Activated CD4-positive, alpha-beta memory T cell treated with anti-CD3 and anti-CD28 coated beads, Interleukin-2, amount 10 ng/mL, durations not matched to agents 7 days and 5 days (primary cell): ENCODE measurements around the gene ABTB2. TPM values are rescaled to one million over a fixed set of nuclear protein-coding genes. Genes with fewer than 3 reads are reported as not detected.

Source experiments
- CTCF ChIA-PET: fragments of 350-600 bp; sonication (Branson Sonifier 250); formaldehyde crosslinking; loops from one replicate; lab custom pipeline; 2021; ENCODE audit warnings: antibody characterized with exemption, inconsistent platforms; lab: Charles Lee
- POLR2A ChIA-PET: fragments of 350-600 bp; sonication (Branson Sonifier 250); formaldehyde crosslinking; loops from one replicate; lab custom pipeline; 2021; ENCODE audit warnings: antibody characterized with exemption; lab: Charles Lee
- DNase-seq: peaks from one replicate; pipeline ENCODE4 v3.0.0-alpha.2; 2020
- H3K27ac Mint-ChIP-seq: one replicate; pipeline ENCODE4 v1.8.0; 2021; ENCODE audit warnings: mild to moderate bottlenecking, mixed read lengths
- H3K27me3 Mint-ChIP-seq: one replicate; pipeline ENCODE4 v1.8.0; 2021; ENCODE audit warnings: mixed read lengths
- H3K36me3 Mint-ChIP-seq: one replicate; pipeline ENCODE4 v1.8.0; 2021; ENCODE audit warnings: low read depth, mixed read lengths
- H3K4me1 Mint-ChIP-seq: one replicate; pipeline ENCODE4 v1.8.0; 2021; ENCODE audit warnings: mixed read lengths
- H3K4me3 Mint-ChIP-seq: one replicate; pipeline ENCODE4 v1.8.0; 2021; ENCODE audit warnings: mild to moderate bottlenecking, mixed read lengths
- H3K9me3 Mint-ChIP-seq: one replicate; pipeline ENCODE4 v1.8.0; 2021; ENCODE audit warnings: mixed read lengths
- total RNA-seq, 2 experiments: library from RNA; stranded (reverse); gene quantifications; one replicate each; pipeline ENCODE4 v1.2.3, GENCODE V29; 2021

Gene ABTB2
- total RNA-seq, 2 experiments from 2014 or later, result 2.3 to 2.7 TPM

DNA sequence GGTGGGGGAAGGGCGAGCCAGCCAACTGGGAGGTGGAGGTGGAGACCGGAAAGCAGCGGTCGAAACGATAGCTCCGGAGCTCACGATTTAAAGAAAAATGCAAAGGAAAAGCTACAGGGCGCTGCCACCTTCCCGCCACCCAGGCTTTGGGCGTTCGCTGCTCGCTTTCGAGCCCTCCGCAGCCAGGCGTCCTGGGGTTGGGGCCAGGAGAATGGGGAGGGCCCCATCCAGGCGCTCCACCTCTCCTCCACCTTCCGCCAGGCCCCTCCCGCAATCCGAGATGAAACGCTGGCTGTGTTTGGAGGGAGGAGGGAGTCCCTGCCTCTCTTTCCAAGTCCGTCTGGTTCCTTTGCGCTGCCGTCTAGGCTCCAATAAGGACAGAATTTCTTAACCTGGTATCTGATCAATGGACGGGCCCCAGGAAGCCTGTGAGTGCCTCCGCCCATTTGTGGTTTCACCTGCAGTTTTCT, 483 bp upstream of the ABTB2 start:
- ChIA-PET CTCF (interaction anchor here (0.9 to 6.3 kb wide), 22 partner anchors 13 to 551 kb away, joined by 3 to 129 read pairs (median 4); partner anchors contain the start of gene CAT), POLR2A (interaction anchor here (0.9 to 4.3 kb wide), 18 partner anchors 20 to 304 kb away, joined by 3 to 33 read pairs (median 6); partner anchors contain the start of genes CAT and NAT10)
- H3K4me3 Mint-ChIP-seq, result peak overlapping the region; percentile 74
- H3K36me3 Mint-ChIP-seq, result no peaks in the 10 kb centered on the region
- H3K27me3 Mint-ChIP-seq, result peaks cover 48% of the 10 kb centered on the region
- no peaks in the 10 kb centered on the region for H3K9me3 Mint-ChIP-seq
- peaks cover 27% of the 10 kb centered on the region for H3K4me1 Mint-ChIP-seq
- no peak for DNase-seq
- H3K27ac Mint-ChIP-seq, result peak overlapping the region; percentile 74

DNA sequence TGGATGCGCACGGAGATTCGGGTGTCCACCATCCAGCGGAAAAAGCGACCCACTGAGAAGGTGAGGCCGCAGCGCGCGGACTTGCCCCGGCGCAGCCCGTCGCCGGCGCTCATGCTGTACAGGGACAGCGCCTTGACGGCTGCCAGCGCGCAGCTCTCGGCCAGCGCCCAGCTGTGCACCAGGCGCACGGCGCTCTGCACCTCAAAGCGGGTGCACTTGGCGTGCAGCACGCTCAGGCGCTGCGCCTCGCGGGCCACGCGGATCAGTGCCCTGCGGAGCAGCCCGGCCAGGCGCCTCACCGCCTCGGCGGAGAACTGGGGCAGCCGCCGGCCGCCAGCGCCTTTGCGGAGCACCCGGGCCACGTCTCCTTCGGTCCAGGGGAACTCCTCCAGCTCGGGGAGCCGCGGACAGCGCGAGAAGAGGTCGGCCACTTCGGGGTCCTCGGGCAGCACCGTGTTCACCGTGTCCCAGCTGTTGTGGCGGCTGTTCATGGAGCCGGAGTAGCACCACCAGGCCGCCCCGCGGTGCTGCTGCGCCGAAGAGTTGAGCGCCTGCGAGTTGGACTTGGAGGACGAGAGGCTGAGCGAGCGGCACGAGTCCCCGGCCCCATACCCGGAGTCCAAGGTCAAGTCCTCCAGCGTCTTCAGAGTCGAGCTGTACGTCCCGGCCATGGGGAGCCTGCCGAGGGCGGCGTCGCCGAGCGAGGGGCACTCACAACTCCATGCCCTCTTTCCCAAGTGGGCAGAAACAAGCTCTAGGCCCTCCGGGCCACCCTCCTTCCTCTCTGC, 703 bp downstream of the ABTB2 start:
- ChIA-PET CTCF (interaction anchor here (0.9 to 6.3 kb wide), 25 partner anchors 9 to 550 kb away, joined by 3 to 129 read pairs (median 3); partner anchors contain the start of genes CAT and NAT10), POLR2A (interaction anchor here (0.9 to 4.3 kb wide), 22 partner anchors 12 to 306 kb away, joined by 3 to 33 read pairs (median 5); partner anchors contain the start of genes CAPRIN1, CAT and NAT10)
- peak; percentile 56 for DNase-seq
- Mint-ChIP-seq H3K27ac (no peak overlapping the region), H3K27me3 (peaks cover 42% of the 10 kb centered on the region), H3K4me3 (peak overlapping the region; percentile 63), H3K36me3 (no peaks in the 10 kb centered on the region), H3K4me1 (peaks cover 29% of the 10 kb centered on the region), H3K9me3 (no peaks in the 10 kb centered on the region)

DNA sequence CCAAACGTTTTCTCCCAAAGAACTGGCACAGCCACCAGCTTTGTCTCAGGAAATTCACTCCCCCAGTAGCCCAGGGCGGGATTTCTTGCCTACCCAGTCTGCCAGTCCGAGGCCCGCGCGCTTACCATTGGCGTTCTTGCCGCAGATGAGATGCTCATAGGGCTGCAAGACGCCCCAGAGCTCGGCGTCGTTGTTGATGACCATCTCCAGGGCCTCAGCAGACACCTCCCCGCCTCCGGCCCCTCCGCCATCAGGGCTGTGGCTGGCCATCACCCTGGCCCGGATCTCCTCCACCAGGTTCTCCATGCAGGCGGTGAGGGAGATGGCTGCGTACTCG, 1.3 kb downstream of the ABTB2 start:
- ChIA-PET POLR2A (interaction anchor here (0.9 to 4.3 kb wide), 14 partner anchors 11 to 305 kb away, joined by 3 to 33 read pairs (median 6); partner anchors contain the start of genes CAPRIN1 and NAT10), CTCF (interaction anchor here (1.2 to 6.3 kb wide), 6 partner anchors 9 to 203 kb away, joined by 3 to 129 read pairs (median 6); no protein-coding TSS in a partner anchor)
- no peaks in the 10 kb centered on the region for H3K9me3 Mint-ChIP-seq
- peak; percentile 18 for DNase-seq
- peaks cover 42% of the 10 kb centered on the region for H3K27me3 Mint-ChIP-seq
- H3K27ac Mint-ChIP-seq, result no peak overlapping the region
- peaks cover 29% of the 10 kb centered on the region for H3K4me1 Mint-ChIP-seq
- H3K36me3 Mint-ChIP-seq, result no peaks in the 10 kb centered on the region
- peak overlapping the region; percentile 63 for H3K4me3 Mint-ChIP-seq

DNA sequence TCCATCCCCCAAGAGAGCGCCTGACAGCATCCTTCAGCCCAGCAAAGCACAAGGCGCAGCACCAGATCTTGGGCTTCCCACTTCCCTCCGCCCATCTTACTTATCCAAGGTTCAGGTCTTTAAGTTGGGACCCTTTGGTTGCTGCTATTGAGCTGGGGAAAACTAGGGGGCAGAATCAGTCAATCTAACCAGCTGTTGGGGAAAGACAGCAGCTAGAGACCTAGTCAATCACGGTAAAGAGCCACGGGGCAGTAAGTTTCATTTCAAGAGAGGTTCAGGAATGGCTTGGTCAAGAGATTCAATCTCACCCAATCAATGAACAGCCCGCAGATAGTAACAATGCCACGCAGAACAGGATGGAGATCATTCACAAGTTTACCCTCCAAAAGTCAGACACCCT, 1.7 kb downstream of the ABTB2 start:
- DNase-seq, result no peak
- Mint-ChIP-seq H3K9me3 (no peaks in the 10 kb centered on the region), H3K4me3 (peak overlapping the region; percentile 63), H3K27ac (no peak overlapping the region), H3K27me3 (peaks cover 40% of the 10 kb centered on the region), H3K4me1 (peaks cover 29% of the 10 kb centered on the region), H3K36me3 (no peaks in the 10 kb centered on the region)
- ChIA-PET CTCF (interaction anchor here (1.9 to 6.3 kb wide), 2 partner anchors 8 to 184 kb away, joined by 4 to 129 read pairs; no protein-coding TSS in a partner anchor), POLR2A (interaction anchor here (1.0 to 4.3 kb wide), 8 partner anchors 11 to 305 kb away, joined by 3 to 33 read pairs (median 8); partner anchors contain the start of genes CAPRIN1 and NAT10)

DNA sequence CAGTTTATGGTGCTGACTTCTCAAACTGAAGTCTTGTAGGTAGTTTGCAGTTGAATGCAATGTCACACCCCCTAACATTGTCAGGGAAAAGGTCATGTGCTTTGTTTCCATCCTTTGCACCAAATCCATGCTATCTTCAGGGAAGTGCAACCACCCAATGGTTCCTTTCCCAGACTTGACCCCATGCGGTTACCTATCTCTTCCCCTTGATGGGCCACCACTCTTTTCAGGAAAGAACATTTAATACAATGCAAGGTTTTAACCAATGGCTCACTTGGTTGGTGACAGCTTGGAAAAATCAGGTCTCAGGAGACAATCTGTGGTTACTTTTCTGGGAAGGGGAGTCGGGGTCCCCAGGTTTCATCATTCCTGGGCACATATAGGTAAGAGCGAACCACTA, 2.1 kb downstream of the ABTB2 start:
- Mint-ChIP-seq H3K27me3 (peaks cover 36% of the 10 kb centered on the region), H3K9me3 (no peaks in the 10 kb centered on the region), H3K4me1 (peaks cover 29% of the 10 kb centered on the region), H3K4me3 (peak overlapping the region; percentile 63), H3K36me3 (no peaks in the 10 kb centered on the region), H3K27ac (no peak overlapping the region)
- ChIA-PET CTCF (interaction anchor here (6.3 kb wide), 1 partner anchor 183 kb away, joined by 129 read pairs; no protein-coding TSS in a partner anchor), POLR2A (interaction anchor here (1.0 to 4.3 kb wide), 5 partner anchors 11 to 305 kb away, joined by 3 to 33 read pairs (median 9); partner anchors contain the start of genes CAPRIN1 and NAT10)
- DNase-seq, result no peak

DNA sequence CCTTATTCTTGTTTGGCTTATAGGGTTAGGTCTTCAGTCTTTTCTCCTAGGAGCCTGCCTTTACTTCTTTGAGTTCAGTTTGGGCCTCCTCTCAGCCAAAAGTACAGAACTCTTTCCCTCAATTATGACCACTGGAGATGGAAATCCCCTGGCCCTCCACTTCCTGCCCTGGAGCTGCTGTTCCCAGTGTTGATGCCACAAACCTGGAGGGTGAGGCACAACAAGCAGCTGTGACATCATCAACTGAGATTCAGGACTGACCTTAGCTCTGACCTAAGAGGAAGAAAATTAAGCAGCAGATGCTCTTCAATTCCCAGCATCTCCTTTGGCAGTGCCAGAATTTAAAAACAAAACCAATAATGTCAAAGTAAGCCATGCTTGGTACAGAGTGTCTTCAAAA, 3.0 kb downstream of the ABTB2 start:
- peaks cover 29% of the 10 kb centered on the region for H3K4me1 Mint-ChIP-seq
- H3K36me3 Mint-ChIP-seq, result no peaks in the 10 kb centered on the region
- ChIA-PET CTCF (interaction anchor here (1.3 to 6.3 kb wide), 2 partner anchors 13 to 182 kb away, joined by 3 to 129 read pairs; no protein-coding TSS in a partner anchor), POLR2A (interaction anchor here (0.8 to 4.3 kb wide), 3 partner anchors 23 to 181 kb away, joined by 3 to 33 read pairs (median 5); no protein-coding TSS in a partner anchor)
- no peak overlapping the region for H3K4me3 Mint-ChIP-seq
- H3K27me3 Mint-ChIP-seq, result peaks cover 29% of the 10 kb centered on the region
- no peak for DNase-seq
- H3K27ac Mint-ChIP-seq, result no peak overlapping the region
- H3K9me3 Mint-ChIP-seq, result no peaks in the 10 kb centered on the region

DNA sequence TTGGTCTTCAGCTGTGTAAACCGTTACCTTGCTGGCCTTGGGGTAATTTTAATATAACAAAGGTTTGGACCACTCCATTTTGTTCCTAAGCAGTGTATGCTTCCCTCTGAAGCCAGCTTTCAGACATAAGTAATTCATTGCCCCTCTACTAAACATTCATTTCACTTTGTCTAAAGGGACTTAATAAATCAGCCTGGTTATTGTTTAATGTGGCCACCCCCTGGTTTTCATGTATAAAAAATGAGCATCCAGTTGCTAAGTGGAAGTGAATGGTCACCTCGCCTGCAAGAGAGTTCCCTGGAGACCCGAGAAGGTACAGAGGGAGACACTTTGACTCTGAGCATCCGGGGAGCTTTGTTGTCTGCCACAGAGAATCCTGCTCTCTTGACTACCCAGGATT, 3.9 kb downstream of the ABTB2 start:
- no peak for DNase-seq
- H3K4me3 Mint-ChIP-seq, result no peak overlapping the region
- H3K27ac Mint-ChIP-seq, result no peak overlapping the region
- POLR2A ChIA-PET, result interaction anchor here (1.6 kb wide), 1 partner anchor 180 kb away, joined by 5 read pairs; no protein-coding TSS in a partner anchor
- peaks cover 25% of the 10 kb centered on the region for H3K27me3 Mint-ChIP-seq
- CTCF ChIA-PET, result interaction anchor here (1.3 to 6.3 kb wide), 2 partner anchors 12 to 181 kb away, joined by 3 to 129 read pairs; no protein-coding TSS in a partner anchor
- H3K36me3 Mint-ChIP-seq, result no peaks in the 10 kb centered on the region
- H3K9me3 Mint-ChIP-seq, result no peaks in the 10 kb centered on the region
- peaks cover 25% of the 10 kb centered on the region for H3K4me1 Mint-ChIP-seq

DNA sequence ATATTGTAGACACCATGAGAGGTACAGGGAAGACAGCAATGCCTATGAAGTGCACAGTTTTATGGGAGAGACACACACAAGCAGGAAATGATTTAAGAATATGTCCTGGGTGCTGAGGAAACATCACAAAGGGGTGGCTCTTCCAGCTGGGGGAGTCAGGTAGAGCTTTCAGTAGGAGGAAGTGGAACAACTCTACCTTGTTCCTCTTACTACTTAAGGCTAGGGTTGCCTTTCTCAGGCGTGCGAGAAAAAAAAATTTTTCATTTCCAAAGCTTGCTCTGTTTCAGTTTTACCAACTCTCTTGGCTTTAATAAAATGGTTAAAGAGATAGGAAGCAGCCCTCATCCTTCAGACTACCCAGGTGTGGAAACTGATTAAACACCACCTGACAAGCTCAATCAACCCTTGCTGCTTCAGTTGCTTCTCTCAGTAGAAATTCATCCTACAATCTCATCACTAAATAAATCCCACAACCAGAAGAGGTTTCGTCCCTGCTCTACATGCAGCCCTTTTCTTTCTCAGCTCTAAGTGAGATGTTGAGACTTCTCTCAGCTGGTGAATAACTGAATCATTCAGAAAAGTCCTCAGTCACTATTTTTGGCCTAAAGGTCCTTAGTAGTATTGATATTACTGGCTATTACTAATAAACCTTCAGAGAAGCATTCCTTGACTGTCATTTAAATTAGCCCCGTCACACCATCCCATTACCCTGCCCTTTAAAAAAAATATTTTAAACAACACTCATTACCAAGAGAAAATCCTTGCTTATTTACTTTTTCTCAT, 5.9 kb downstream of the ABTB2 start:
- CTCF ChIA-PET, result interaction anchor here (0.9 to 6.5 kb wide), 2 partner anchors 10 to 178 kb away, joined by 4 to 24 read pairs; no protein-coding TSS in a partner anchor
- H3K27me3 Mint-ChIP-seq, result peaks cover 25% of the 10 kb centered on the region

DNA sequence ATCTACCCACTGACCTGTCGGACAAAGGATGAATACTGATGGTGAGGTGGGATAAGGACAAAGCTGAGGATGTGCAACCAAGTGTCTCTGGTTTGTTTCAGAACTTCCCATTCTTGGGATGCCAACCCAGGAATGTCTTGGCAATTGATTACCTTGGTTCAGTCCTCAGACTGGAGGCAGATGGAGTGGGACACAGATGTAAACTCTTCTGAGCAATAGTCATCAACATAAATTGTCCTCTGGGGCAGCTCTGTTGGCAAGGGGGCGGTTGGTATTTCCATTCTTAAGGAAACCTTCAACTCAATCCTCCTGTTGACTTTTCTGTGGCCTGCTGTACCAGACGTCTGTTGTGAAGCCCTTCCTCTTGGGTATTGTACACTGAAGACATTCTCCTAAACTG, 6.8 kb downstream of the ABTB2 start:
- H3K4me3 Mint-ChIP-seq, result no peak overlapping the region
- DNase-seq, result no peak
- ChIA-PET CTCF (interaction anchor here (0.9 to 6.5 kb wide), 2 partner anchors 9 to 177 kb away, joined by 4 to 24 read pairs; no protein-coding TSS in a partner anchor), POLR2A (no interaction called here)
- H3K27me3 Mint-ChIP-seq, result peaks cover 17% of the 10 kb centered on the region
- no peak overlapping the region for H3K27ac Mint-ChIP-seq
- peaks cover 17% of the 10 kb centered on the region for H3K4me1 Mint-ChIP-seq
- no peaks in the 10 kb centered on the region for H3K36me3 Mint-ChIP-seq
- no peaks in the 10 kb centered on the region for H3K9me3 Mint-ChIP-seq

More for the DNA sequence above, 5.9 kb downstream of the ABTB2 start:
- H3K9me3 Mint-ChIP-seq, result no peaks in the 10 kb centered on the region
- peaks cover 25% of the 10 kb centered on the region for H3K4me1 Mint-ChIP-seq
- POLR2A ChIA-PET, result interaction anchor here (0.6 to 0.9 kb wide), 2 partner anchors 13 to 177 kb away, joined by 3 read pairs; no protein-coding TSS in a partner anchor
- no peak for DNase-seq
- no peak overlapping the region for H3K4me3 Mint-ChIP-seq
- no peak overlapping the region for H3K27ac Mint-ChIP-seq
- no peaks in the 10 kb centered on the region for H3K36me3 Mint-ChIP-seq

DNA sequence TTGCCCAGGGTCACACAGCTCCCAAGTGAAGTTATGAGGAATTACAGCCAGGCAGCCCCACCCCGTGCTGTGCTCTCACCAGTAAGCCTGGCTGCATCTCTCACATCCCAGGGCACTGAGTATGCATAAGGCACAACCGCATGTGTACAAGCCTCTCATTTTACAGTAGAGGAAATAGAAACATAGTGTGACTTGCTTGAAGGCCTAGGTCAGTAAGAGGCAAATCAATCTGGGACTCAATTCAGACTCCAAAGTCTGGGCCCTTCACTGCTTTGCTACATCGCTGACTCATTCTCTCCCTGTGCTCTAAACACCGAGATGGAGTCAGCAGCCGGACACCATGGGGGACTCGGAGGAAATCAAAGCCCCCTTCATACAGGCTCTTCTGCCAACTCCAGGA, 7.9 kb downstream of the ABTB2 start:
- POLR2A ChIA-PET, result no interaction called here
- Mint-ChIP-seq H3K36me3 (no peaks in the 10 kb centered on the region), H3K27me3 (peaks cover 7% of the 10 kb centered on the region), H3K4me1 (peaks cover 9% of the 10 kb centered on the region), H3K4me3 (no peak overlapping the region), H3K27ac (no peak overlapping the region), H3K9me3 (no peaks in the 10 kb centered on the region)
- no peak for DNase-seq
- CTCF ChIA-PET, result interaction anchor here (6.5 kb wide), 1 partner anchor 176 kb away, joined by 24 read pairs; no protein-coding TSS in a partner anchor

DNA sequence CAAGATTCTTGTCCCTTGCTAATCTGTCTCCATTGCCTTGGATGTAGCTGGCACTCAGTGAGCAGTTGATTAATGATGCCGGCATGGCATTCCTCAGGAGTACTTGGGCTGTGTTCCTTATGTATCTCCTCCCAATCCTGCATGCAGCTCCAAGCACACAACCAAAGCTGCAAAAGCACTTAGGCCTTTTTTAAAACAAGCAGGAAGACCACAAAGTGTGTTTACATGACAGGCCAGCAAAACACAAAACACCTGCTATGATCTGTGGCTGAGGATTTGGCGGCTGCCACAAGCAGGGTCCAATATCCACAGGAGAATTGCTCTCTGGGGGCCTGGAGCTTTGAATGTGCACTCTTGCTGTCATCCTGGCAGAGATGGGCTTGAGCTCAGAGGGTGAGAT, 8.9 kb downstream of the ABTB2 start:
- no peak for DNase-seq
- H3K27ac Mint-ChIP-seq, result no peak overlapping the region
- POLR2A ChIA-PET, result interaction anchor here (1.2 kb wide), 1 partner anchor 13 kb away, joined by 3 read pairs; no protein-coding TSS in a partner anchor
- peaks cover 2% of the 10 kb centered on the region for H3K27me3 Mint-ChIP-seq
- no peaks in the 10 kb centered on the region for H3K9me3 Mint-ChIP-seq
- H3K36me3 Mint-ChIP-seq, result no peaks in the 10 kb centered on the region
- H3K4me3 Mint-ChIP-seq, result no peak overlapping the region
- H3K4me1 Mint-ChIP-seq, result peaks cover 7% of the 10 kb centered on the region
- CTCF ChIA-PET, result interaction anchor here (6.5 kb wide), 1 partner anchor 175 kb away, joined by 24 read pairs; no protein-coding TSS in a partner anchor
